Cardiac muscle cell (in vitro differentiated cells and primary cell): ENCODE measurements around the gene USP10. TPM values are rescaled to one million over a fixed set of nuclear protein-coding genes. Genes with fewer than 3 reads are reported as not detected.

Source experiments
- DNase-seq, 2 donors: peaks; one replicate each; pipeline versions ENCODE4 v3.0.0 to v3.0.0-alpha.2; 2010 to 2017; ENCODE audit warnings: low read depth in 1 of 2, low spot score in 1 of 2
- H3K27ac ChIP-seq: fragments of 200-600 bp; sonication (generic); 2 replicates; pipeline ENCODE4 v1.5.1; 2016
- H3K27me3 ChIP-seq: fragments of 200-600 bp; sonication (generic); 2 replicates; pipeline ENCODE4 v1.6.0; 2016; ENCODE audit warnings: control low read depth
- H3K36me3 ChIP-seq: fragments of 200-600 bp; sonication (generic); 2 replicates; pipeline ENCODE4 v1.5.1; 2016; ENCODE audit warnings: control low read depth
- H3K4me1 ChIP-seq: fragments of 200-600 bp; sonication (generic); 2 replicates; pipeline ENCODE4 v1.8.1; 2017; ENCODE audit warnings: low read depth, mild to moderate bottlenecking, mixed run types
- H3K4me3 ChIP-seq: fragments of 200-600 bp; sonication (generic); 2 replicates; pipeline ENCODE4 v1.5.1; 2016; ENCODE audit warnings: mild to moderate bottlenecking
- H3K9me3 ChIP-seq: fragments of 200-600 bp; sonication (generic); 2 replicates; pipeline ENCODE4 v1.5.1; 2017; ENCODE audit warnings: low read depth, mild to moderate bottlenecking, control low read depth
- polyA plus RNA-seq: library from polyadenylated mRNA; unstranded; fragments of >200 nt; fragmentation: Nextera tagmentation; extraction: Ambion mirVana; gene quantifications from 2 replicates; pipeline ENCODE4 v1.2.1, GENCODE V29; 2016
- total RNA-seq: library from RNA; depleted of rRNA; stranded (reverse); fragments of >200 nt; gene quantifications from 2 replicates; pipeline ENCODE4 v1.2.3, GENCODE V29; 2016
- TF ChIP-seq, protein P1 (sequence below): IDR thresholded peaks from 2 replicates; pipeline ENCODE4 v1.5.1; 2012; ENCODE audit warnings: low read depth, mild to moderate bottlenecking, low read length

Gene USP10
- total and polyA plus RNA-seq, 2 experiments from 2014 or later = 91.9 to 100.0 TPM

DNA sequence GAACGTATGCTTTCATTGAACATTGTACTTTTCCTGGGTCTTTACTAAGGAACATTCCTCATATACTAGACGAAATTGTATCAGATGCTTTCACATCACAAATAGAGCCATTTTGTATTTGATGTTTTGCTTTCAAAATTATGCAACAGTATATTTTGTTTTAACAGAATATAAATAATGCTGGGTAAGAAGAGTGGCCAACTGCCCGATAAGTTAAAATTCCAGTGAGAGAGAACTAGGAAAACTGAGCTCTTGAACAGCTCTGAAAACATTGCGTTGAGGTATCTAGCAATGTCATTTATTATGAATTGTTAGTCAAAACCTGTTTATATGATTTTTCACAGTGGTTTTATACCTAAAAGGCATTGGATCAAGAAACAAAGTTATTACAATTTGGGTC lies 50.8 kb downstream of the USP10 start:
- no peaks in the 10 kb centered on the region for H3K4me1 ChIP-seq

DNA sequence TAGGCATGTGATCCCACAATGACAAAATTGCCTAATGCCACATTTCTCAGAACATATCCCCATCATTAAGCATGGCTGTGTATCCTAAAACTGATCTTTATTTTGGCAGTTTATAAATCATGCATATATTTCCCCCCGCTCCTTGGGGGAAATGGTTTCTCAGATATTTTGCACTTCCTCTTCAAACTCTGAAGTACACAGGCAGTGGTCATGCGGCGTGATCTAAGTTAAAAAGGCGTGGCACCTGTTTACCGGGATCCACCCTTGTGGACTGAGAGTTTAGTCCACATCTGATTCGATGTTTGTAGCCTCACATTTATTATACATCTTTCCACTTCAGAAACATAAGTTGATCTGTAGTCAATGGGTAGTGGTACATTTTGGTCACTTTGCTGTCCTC lies 51.4 kb downstream of the USP10 start:
- H3K27ac ChIP-seq = no peak overlapping the region
- no peaks in the 10 kb centered on the region for H3K9me3 ChIP-seq
- no peak for DNase-seq
- H3K4me1 ChIP-seq = no peaks in the 10 kb centered on the region
- TF ChIP-seq, protein P1, sequence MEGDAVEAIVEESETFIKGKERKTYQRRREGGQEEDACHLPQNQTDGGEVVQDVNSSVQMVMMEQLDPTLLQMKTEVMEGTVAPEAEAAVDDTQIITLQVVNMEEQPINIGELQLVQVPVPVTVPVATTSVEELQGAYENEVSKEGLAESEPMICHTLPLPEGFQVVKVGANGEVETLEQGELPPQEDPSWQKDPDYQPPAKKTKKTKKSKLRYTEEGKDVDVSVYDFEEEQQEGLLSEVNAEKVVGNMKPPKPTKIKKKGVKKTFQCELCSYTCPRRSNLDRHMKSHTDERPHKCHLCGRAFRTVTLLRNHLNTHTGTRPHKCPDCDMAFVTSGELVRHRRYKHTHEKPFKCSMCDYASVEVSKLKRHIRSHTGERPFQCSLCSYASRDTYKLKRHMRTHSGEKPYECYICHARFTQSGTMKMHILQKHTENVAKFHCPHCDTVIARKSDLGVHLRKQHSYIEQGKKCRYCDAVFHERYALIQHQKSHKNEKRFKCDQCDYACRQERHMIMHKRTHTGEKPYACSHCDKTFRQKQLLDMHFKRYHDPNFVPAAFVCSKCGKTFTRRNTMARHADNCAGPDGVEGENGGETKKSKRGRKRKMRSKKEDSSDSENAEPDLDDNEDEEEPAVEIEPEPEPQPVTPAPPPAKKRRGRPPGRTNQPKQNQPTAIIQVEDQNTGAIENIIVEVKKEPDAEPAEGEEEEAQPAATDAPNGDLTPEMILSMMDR = no peak
- H3K4me3 ChIP-seq = no peak overlapping the region
- no peaks in the 10 kb centered on the region for H3K27me3 ChIP-seq
- no peaks in the 10 kb centered on the region for H3K36me3 ChIP-seq

More for the DNA sequence above, 50.8 kb downstream of the USP10 start:
- Histone ChIP-seq H3K27me3 (no peaks in the 10 kb centered on the region), H3K27ac (no peak overlapping the region), H3K36me3 (peaks cover under 1% of the 10 kb centered on the region), H3K9me3 (no peaks in the 10 kb centered on the region), H3K4me3 (no peak overlapping the region)
- TF ChIP-seq, protein P1 = no peak
- no peak for DNase-seq

DNA sequence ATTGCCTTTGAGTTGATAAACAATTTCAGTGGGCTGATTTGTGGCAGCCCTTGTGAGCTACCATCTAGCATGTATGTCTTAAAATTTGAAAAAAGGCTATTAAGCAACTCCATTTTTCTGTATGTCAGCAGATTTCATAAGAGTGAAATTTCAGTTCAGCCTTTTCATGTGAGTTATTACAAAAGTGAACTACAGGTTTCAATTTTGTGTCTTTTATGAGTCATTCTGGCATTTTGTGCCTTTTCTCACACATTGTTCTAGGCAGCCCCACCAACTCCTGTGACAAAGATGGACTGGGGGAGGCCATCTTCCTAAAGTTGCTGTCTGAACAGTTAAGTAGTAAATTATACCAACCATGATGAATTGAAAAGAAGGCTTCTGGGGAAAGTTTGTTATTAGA lies 52.1 kb downstream of the USP10 start:
- Histone ChIP-seq H3K4me3 (no peak overlapping the region), H3K9me3 (no peaks in the 10 kb centered on the region), H3K27ac (no peak overlapping the region), H3K27me3 (no peaks in the 10 kb centered on the region), H3K36me3 (no peaks in the 10 kb centered on the region), H3K4me1 (no peaks in the 10 kb centered on the region)
- TF ChIP-seq, protein P1 = no peak
- DNase-seq = no peak

DNA sequence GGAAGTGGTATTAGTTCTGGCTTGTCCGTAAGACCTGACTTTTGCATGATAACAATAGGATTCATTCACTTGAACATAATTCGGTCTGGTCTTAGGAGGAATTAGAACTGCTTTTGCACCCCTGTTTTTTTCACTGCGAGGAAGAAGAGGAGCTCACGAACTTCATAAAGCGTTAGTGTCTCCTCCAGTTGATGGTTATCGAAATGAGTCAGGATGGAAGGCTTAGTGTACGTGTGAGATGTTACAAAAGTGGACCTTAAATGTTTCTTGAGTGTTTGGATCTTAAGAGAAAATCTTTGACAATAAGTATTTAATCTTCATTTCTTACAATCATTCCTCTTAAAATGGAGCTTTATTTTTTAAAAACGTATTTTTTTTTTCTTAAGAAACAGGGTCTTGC lies 52.8 kb downstream of the USP10 start:
- H3K4me1 ChIP-seq = no peaks in the 10 kb centered on the region
- H3K9me3 ChIP-seq = no peaks in the 10 kb centered on the region
- no peak for DNase-seq
- H3K27ac ChIP-seq = no peak overlapping the region
- H3K4me3 ChIP-seq = no peak overlapping the region
- no peaks in the 10 kb centered on the region for H3K36me3 ChIP-seq
- no peaks in the 10 kb centered on the region for H3K27me3 ChIP-seq
- TF ChIP-seq, protein P1 = no peak

DNA sequence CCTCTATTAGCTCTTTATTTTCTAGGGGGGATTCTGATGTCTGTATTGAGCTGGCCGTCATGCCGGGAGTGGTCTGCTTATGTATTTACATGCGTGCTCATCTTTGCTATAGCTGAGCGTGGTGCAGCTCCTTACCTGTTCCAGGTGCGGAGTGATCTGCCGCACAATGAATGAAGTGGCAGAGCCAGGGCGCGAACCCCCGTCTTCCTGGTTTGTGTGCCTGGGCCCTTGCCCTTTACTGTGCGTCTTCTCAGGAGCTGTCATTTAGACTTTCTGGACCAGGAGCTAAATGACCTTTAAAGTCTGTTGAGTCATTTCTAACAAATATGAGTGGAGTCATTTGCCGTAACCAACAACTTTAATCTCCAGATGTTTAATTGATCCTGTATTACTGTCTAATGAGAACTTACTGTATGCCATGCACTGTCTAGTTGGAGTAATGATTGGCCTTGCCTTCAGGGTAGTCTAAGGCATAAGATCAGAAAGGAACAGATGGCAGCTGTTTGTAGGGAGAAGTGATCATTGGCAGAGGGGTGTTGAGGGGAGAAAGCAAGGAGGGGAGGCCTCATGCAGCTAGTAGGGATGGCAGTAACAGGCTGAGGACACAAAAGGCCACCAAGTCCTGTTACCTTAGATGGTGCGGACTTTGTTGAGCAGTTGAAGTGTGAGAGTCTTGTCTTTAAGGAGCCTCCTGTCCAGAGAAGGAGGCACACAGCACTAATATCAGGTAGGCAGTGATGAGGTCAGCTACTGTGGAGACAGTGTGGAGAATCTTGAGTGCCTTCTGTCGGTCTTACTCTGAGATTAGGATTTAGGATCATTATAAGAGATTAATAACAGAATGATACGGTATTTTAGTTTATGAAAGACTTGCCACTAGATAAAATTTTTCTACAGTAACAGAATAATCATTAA lies 53.9 kb downstream of the USP10 start:
- Histone ChIP-seq H3K27me3 (no peaks in the 10 kb centered on the region), H3K36me3 (no peaks in the 10 kb centered on the region), H3K4me3 (no peak overlapping the region), H3K9me3 (no peaks in the 10 kb centered on the region), H3K4me1 (peaks cover 9% of the 10 kb centered on the region), H3K27ac (no peak overlapping the region)
- TF ChIP-seq, protein P1 = no peak
- no peak for DNase-seq
